ENCODE measurements around the gene PPM1B.
A peak's percentile ranks its signal among the peaks of the same experiment; 100 is the strongest.

The PPM1B gene

DNA sequence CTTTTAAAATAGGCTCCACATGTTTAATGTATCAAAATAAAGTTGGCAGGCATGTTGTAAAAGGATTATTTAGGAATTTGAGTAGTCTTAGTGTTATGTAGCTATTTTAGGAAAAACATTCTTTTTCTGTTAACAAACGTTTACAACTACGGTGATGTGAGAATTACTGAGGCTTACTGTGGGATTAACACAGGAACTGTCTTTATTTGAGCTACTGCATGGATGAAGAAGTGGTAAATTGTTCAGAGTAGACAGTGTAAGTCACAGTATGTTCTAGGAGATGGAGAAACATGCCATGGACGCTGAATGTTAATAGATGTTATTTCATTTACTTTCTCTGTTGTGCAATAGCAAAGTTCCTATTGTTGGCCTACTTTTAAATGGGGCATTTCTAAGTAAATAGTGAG lies 1.6 kb downstream of the PPM1B start:
- no peak for TF ChIP-seq ZNF274 (IDR thresholded peaks at IDR 0.05; ENCODE audit: low read depth, low read length)
- peak overlapping the region; percentile 83; the same call in 1 of the 2 replicates for H3K4me3 ChIP-seq (ENCODE audit: low read length)

GRCh38 chr2:44171018-44171417 lies 2.3 kb downstream of the PPM1B start:
- no peak for TF ChIP-seq ZNF274 (IDR thresholded peaks at IDR 0.05; ENCODE audit: low read depth, low read length)

GRCh38 chr2:44171442-44171841 lies 2.8 kb downstream of the PPM1B start:
- peak overlapping the region; percentile 26 for H3K4me3 ChIP-seq (ENCODE audit: low read length)

More at GRCh38 chr2:44171018-44171417, 2.3 kb downstream of the PPM1B start:
- peak overlapping the region; percentile 83; the same call in 1 of the 2 replicates for H3K4me3 ChIP-seq (ENCODE audit: low read length)

DNA sequence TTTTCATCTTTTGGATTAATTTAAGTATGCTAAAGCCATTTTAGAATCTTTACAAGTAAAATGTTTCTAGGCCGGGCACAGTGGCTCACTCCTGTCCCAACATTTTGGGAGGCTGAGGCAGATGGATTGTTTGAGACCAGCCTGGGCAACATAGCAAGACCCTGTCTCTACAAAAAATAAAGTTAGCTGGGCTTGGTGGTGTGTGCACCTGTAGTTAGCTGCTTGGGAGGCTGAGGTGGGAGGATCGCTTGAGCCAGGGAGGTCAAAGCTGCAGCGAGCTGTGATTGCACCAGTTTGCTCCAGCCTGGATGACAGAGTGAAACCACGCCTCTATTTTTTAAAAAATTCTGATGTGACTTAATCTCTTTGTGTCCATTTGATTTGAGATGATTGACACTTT lies 3.9 kb downstream of the PPM1B start:
- no peak for TF ChIP-seq ZNF274 (IDR thresholded peaks at IDR 0.05; ENCODE audit: low read depth, low read length)
- no peak overlapping the region for H3K4me3 ChIP-seq (ENCODE audit: low read length)

- TF ChIP-seq ZNF274 (IDR thresholded peaks at IDR 0.05; ENCODE audit: low read depth, low read length) = no peak
- no peak overlapping the region for H3K4me3 ChIP-seq (ENCODE audit: low read length)
Measured at GRCh38 chr2:44178950-44179349, 10.3 kb downstream of the PPM1B start.

GRCh38 chr2:44181648-44182047 lies 13.0 kb downstream of the PPM1B start:
- no peak for TF ChIP-seq ZNF274 (IDR thresholded peaks at IDR 0.05; ENCODE audit: low read depth, low read length)

GRCh38 chr2:44184106-44184505 lies 15.4 kb downstream of the PPM1B start:
- no peak overlapping the region for H3K4me3 ChIP-seq (ENCODE audit: low read length)
- no peak for TF ChIP-seq ZNF274 (IDR thresholded peaks at IDR 0.05; ENCODE audit: low read depth, low read length)

More at GRCh38 chr2:44181648-44182047, 13.0 kb downstream of the PPM1B start:
- H3K4me3 ChIP-seq (ENCODE audit: low read length) = no peak overlapping the region

DNA sequence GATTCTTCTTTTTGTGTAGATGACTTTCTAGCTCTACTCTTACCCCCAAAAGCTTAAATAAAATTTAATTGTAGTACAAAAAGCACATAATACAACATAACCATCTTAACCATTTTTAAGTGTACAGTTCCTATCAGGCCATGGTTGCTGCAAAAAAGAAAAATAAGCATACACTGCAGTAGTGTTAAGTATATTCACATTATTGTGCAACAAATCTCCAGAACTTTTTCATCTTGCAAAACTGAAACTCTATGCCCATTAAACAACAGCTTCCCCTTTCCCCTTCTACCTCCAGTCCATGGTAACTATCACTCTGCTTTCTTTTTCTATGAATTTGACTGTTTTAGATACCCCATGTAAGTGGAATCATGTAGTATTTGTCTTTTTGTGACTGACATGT lies 18.1 kb downstream of the PPM1B start:
- TF ChIP-seq ZNF274 (IDR thresholded peaks at IDR 0.05; ENCODE audit: low read depth, low read length) = no peak
- H3K4me3 ChIP-seq (ENCODE audit: low read length) = no peak overlapping the region

DNA sequence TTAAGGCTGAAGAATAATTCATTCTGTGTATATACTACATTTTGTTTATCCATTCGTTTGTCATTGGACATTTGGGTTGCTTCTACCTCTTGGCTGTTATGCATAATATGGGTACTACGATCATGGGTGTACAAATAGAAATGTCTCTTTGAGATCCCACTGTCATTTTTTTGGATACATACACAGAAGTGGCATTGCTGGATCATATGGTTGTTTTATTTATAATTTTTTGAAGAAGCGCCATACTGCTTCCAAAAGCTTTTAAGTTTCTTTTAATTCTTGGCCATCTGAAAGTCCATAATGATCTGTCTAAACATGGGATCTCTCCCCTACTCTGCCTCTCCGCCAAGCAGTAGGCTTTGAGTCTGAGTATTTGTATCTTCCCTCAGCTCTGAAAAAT lies 18.6 kb downstream of the PPM1B start:
- H3K4me3 ChIP-seq (ENCODE audit: low read length) = no peak overlapping the region
- TF ChIP-seq ZNF274 (IDR thresholded peaks at IDR 0.05; ENCODE audit: low read depth, low read length) = no peak

DNA sequence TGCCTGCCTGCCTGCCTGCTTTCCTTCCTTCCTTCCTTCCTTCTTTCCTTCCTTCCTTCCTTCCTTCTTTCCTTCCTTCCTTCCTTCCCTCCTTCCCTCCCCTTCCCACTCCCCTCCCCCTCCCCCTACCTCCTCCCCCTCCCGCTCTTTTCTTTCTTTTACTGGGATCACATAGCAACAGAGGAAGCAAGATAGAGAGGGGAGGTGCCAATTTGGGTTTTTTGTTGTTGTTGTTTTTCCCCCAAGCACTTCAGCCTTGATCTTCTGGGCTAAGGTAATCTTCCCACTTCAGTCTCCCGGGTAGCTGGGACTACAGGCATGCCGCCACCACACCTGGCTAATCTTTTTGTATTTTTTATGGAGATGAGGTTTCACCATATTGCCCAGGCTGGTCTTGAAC lies 20.0 kb downstream of the PPM1B start:
- TF ChIP-seq ZNF274 (IDR thresholded peaks at IDR 0.05; ENCODE audit: low read depth, low read length) = no peak
- H3K4me3 ChIP-seq (ENCODE audit: low read length) = no peak overlapping the region

DNA sequence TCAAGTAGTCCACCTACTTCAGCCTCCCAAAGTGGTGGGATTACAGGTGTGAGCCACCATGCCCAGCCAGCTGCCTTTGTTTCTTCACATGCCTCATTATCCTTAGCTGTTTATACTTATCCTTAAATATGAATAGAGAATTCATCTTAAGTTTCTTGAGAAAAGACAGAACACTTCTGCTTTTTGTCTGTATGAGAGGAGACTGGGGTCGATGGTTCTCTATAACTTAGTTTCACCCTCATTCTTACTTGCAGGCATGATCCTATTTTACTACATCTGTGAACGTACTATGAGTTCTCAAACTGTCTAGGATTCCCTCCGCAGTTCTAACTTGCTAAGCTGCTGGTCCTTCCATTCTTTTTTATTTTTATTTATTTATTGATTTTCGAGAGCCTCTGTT lies 20.4 kb downstream of the PPM1B start:
- H3K4me3 ChIP-seq (ENCODE audit: low read length) = no peak overlapping the region
- TF ChIP-seq ZNF274 (IDR thresholded peaks at IDR 0.05; ENCODE audit: low read depth, low read length) = no peak

DNA sequence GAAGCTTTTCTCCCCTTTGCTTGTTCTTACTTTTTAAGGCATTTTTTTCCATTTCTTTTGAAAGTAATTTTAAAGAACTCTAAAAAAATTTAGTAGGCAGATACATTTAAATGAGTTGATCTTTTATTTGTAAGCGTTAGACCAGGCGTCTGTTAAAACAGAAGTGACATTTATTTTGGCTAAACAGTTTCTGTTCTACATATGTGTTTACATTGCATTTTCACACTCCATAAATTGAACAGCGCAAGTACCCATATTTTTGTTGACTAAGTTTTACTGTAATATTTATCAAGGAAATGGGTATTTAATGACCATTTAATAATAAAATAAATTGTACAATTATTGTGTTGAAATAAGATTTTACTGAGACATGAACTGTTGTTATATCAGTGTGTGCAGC lies 21.9 kb downstream of the PPM1B start:
- TF ChIP-seq ZNF274 (IDR thresholded peaks at IDR 0.05; ENCODE audit: low read depth, low read length) = no peak
- H3K4me3 ChIP-seq (ENCODE audit: low read length) = no peak overlapping the region

DNA sequence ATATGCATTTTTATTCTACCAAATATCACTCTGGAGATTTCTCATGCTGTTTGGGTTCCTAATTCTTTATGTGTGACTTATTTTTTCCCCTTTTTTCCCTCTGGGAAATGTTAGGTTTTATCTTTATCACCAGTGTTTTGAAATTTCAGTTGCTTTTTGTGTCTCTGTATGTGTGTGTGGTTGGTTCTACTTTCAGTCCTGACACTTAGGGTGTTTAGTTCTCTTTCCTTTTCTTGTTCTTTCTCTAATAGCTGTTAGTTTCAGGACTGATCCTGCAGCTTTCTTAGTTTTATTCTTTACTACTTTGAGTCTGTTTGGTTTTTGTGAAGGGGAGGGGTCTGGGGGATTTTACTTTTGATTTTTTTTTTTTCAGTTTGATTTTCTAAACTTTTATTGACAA lies 23.1 kb downstream of the PPM1B start:
- no peak overlapping the region; the same call in none of the 2 replicates for H3K4me3 ChIP-seq (ENCODE audit: low read length)
- TF ChIP-seq ZNF274 (IDR thresholded peaks at IDR 0.05; ENCODE audit: low read depth, low read length) = no peak

GRCh38 chr2:44192646-44193045 lies 24.0 kb downstream of the PPM1B start:
- no peak overlapping the region for H3K4me3 ChIP-seq (ENCODE audit: low read length)
- no peak for TF ChIP-seq ZNF274 (IDR thresholded peaks at IDR 0.05; ENCODE audit: low read depth, low read length)

DNA sequence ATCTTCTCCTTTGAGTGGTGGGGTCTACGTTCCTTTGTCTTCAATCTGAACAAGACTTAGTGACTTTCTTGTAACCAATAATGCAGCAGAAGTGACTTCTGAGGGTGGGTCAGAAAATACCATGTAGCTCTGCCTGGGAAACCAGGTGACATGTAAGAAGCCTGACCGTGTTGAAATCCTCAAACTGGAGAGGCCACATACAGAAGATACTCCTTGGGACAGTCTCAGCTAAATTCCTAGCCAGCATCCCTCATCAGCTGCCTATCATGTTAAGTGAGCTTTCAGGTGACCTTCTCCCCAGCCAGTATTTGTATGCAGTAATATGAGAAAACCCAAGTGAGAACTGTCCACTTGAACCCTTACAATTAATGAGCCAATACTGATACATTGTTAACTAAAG lies 27.0 kb downstream of the PPM1B start:
- H3K4me3 ChIP-seq (ENCODE audit: low read length) = no peak overlapping the region
- TF ChIP-seq ZNF274 (IDR thresholded peaks at IDR 0.05; ENCODE audit: low read depth, low read length) = no peak

DNA sequence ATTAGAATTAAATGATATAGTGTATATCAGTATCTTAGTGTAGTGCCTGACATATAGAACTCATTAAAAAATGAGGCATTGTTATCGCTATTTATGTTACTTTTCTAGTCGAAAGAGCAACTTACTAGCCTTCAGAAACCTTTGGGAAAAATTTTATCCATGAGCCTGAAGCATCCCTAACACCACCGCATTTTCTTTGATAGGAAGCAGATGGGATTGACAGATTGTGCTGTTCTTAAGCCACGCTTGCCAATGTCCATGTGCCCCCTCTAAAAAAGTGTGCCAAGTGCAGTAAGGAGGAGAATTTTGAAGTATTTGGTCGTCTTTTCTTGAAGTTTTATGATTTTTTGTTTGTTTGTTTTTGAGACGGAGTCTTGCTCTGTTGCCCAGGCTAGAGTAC lies 29.1 kb downstream of the PPM1B start:
- no peak for TF ChIP-seq ZNF274 (IDR thresholded peaks at IDR 0.05; ENCODE audit: low read depth, low read length)

More for the DNA sequence above, 29.1 kb downstream of the PPM1B start:
- no peak overlapping the region for H3K4me3 ChIP-seq (ENCODE audit: low read length)

Measured in GM08714 (cell line).